NCI-H146 treated with DMSO at 0.1 percent for 48 hours (cell line): Measurements from ENCODE around the gene DLGAP4.

Experiments used
- DNase-seq: peaks from one replicate; lab custom pipeline; 2025; ENCODE audit not compliant: unreplicated experiment; lab: John Stamatoyannopoulos, UW

Gene DLGAP4

GRCh38 chr20:36445847-36446246, 139.7 kb downstream of the DLGAP4 start:
- DNase-seq, result no peak

- no peak for DNase-seq
Measured at GRCh38 chr20:36446557-36446956, 140.4 kb downstream of the DLGAP4 start.

GRCh38 chr20:36447101-36447500, 141.0 kb downstream of the DLGAP4 start:
- DNase-seq, result no peak

- DNase-seq, result no peak
Measured at GRCh38 chr20:36449663-36450062, 143.5 kb downstream of the DLGAP4 start.

GRCh38 chr20:36454332-36454697, 148.2 kb downstream of the DLGAP4 start:
- no peak for DNase-seq

- DNase-seq, result no peak
Measured at GRCh38 chr20:36454698-36455427, 148.7 kb downstream of the DLGAP4 start.

GRCh38 chr20:36455972-36456625, 150.0 kb downstream of the DLGAP4 start:
- no peak for DNase-seq

- peak; percentile 81 for DNase-seq
Measured at GRCh38 chr20:36460648-36461599, 154.8 kb downstream of the DLGAP4 start.

GRCh38 chr20:36461600-36462439, 155.7 kb downstream of the DLGAP4 start:
- DNase-seq, result peak; percentile 19

- DNase-seq, result no peak
Measured at GRCh38 chr20:36462440-36463211, 156.5 kb downstream of the DLGAP4 start.

- DNase-seq, result peak; percentile 21
Measured at GRCh38 chr20:36463212-36464061, 157.3 kb downstream of the DLGAP4 start.

- DNase-seq, result peak; percentile 68
Measured at GRCh38 chr20:36465109-36466080, 159.3 kb downstream of the DLGAP4 start.

GRCh38 chr20:36466089-36466488, 159.9 kb downstream of the DLGAP4 start:
- DNase-seq, result no peak

GRCh38 chr20:36467076-36467999, 161.2 kb downstream of the DLGAP4 start:
- peak; percentile 94 for DNase-seq

- DNase-seq, result no peak
Measured at GRCh38 chr20:36468149-36469000, 162.2 kb downstream of the DLGAP4 start.

GRCh38 chr20:36469973-36470372, 163.8 kb downstream of the DLGAP4 start:
- DNase-seq, result no peak
